HG02678 (cell line): Measurements from ENCODE around the gene CSTF1.
"Not testable (repeated sequence)": the region's sequence is repeated elsewhere in the genome, so short reads cannot be mapped to it uniquely, and the experiment has no call there.

Experiments used
- ATAC-seq: cut with Tn5 transposase; IDR thresholded peaks from one replicate; pipeline ENCODE4 v1.9.1; 2021; ENCODE audit warnings: mild to moderate bottlenecking, moderate library complexity; ENCODE audit not compliant: unreplicated experiment

The CSTF1 gene

DNA sequence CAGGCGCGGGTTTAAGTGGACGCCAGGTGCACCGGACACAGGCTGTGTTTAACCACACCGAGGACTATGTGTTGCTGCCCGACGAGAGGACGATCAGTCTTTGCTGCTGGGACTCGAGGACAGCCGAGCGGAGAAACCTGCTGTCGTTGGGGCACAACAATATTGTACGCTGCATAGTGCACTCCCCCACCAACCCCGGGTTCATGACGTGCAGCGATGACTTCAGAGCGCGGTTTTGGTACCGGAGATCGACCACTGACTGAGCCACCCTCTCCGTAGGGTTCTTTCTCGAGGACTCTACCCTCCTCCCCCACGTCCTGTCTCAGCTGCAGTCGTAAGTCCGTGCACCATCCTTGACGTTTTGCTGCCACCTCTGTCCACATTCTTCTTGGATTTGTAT, 11.0 kb downstream of the CSTF1 start:
- ATAC-seq: no peak

DNA sequence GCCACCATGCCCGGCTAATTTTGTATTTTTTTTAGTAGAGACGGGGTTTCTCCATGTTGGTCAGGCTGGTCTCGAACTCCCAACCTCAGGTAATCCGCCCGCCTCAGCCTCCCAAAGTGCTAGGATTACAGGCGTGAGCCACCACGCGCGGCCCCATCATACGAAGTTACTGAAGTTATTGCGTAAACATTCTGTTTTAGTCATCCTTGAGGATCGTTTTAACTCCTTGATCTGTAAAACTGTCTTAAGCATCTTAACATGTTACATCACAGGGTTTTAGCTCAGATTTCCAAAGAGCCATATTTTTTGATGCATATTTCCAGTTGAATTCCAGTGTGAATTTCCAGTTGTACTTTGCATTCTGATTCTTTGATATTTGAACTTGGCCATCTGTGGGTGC, 12.9 kb downstream of the CSTF1 start:
- not testable (repeated sequence) for ATAC-seq

DNA sequence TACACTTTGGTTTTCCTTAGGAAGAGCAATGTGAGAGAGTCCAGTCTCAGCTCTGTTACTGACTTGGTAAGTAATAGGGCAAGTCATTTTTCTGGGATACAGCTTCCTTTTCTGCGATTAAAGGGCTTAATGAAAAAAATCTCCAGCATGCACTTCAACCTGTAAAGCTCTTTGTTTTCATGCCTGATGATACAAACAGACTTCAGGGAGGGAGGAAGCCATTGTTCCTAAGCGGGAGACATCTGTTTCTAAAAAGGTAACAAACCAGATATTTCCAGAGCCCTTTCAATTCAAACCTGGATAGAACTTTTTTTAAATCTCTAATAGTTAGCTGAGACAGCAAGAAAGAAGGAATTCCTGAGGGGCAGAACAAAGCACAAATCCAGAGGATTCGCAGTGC, 14.5 kb downstream of the CSTF1 start:
- no peak for ATAC-seq

DNA sequence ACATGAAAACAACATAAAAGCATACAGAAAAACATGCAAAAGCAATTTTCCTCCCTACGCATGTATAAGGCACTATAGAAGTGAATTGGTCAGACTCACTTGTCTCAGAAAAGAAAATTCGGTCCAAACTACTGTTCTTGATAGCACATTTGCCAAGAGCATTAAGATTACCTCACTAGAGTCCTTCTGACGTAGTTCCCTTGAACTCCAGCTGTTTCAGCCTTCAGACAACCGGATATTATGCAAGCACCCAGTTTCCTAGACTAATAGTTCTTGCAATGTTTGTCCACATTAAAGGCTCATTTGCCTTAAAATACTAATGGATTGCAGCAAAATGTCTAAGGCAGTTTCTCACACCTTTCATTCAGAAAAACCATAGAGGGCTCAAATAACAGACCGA, 17.1 kb downstream of the CSTF1 start:
- no peak for ATAC-seq

DNA sequence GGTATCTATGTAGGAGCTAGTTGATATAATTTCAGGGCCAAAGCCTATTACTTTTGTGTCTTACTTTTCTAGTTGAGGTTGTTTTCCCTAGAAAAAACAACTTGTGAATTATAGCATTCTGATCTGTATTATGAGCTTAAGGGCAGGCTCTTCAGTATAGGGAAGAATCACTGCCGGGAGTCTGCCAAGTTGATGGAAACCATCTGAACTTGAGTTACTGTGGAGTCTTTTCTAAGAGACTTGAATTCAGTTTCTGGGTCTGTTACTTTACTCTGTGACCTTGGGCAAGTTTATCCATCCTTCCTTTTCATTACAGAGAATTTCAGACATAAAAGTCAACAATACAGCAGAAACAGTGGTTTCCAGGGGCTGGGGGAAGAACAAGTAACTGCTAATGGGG, 17.5 kb downstream of the CSTF1 start:
- no peak for ATAC-seq

DNA sequence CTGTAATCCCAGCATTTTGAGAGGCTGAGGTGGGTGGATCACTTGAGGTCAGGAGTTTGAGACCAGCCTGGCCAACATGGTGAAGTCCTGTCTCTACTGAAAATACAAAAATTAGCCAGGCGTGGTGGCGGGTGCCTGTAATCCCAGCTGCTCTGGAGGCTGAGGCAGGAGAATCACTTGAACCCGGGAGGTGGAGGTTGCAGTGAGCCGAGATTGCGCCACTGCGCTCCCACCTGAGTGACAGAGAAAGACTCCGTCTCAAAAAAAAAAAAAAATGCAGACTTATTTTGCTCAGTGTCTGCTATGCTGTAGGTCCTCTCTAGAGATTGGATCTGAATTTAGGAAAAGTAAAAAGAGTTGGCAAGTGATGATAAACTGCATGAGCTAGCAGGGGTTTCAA, 18.8 kb downstream of the CSTF1 start:
- ATAC-seq: not testable (repeated sequence)

DNA sequence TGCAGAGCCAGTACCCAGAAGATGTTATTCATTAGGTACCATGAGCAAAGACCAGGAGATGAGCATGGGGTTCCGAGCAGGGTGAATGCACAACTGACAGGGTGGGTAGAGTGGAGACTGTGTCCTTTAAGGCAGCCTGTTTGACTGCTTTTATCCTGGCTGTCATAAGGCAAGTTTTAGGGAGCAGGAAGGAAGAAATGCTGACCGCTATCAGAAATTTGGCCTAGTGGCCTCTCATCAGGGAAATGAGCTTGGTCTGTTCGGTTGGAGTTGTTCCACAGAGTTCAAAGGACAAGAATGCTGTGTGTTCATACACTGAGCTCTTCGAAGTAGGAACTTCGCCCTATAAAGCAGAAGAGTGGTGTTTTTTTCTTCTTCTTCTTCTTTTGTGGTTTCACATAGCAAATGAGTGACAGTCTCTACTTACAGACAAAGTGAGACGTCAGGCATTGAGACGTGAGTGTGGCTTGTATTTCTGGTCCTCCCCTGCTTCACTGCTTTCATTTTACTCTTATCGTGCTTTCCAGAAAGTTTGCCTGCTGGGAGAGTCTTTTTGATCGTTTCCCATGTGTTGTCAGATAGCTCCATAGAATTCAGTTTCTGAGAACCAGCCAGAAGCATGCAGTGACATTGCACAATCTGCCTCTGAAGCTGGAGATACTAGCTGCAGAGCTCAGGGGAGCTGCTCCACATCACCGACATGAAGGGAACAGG, 19.5 kb downstream of the CSTF1 start, which contains the start of gene CASS4:
Gene CASS4 (plus strand): TSS at position 502 of the 714 bp plus-strand sequence. CDS start 199 bp downstream, at position 701.
- ATAC-seq: peak; percentile 80

DNA sequence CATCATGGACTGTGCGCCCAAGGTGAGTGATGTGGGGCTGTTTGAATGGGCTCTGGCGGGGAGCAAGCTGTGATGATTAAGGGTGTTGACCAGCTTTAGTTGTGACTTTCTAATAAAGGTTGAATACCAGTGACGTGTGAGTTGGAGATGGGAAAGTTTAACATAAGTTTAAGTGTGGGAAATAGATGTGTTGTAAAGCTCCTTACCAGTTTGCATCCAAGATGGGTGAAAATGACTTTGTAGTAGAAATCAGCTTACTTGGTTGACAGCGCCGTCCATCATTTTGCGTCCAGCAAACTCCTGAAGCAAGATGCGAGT, 20.0 kb downstream of the CSTF1 start:
- ATAC-seq: no peak

DNA sequence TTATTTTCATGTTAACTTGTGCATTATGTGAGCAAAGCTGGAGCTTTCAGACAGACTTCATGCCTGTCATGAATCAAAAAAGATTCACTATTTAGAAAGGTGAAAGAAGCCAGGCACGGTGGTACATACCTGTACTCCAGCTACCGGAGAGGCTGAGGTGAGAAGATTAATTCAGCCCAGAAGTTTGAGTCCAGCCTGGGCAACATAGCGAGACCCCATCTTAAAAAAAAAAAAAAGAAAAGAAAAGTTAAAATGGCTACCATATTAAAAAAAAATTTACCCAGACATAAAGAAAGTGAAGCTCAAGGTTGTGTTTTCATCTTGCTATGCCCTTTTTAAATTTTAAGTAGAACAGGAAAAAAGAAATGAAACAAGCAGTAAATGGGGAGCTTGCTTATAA, 20.5 kb downstream of the CSTF1 start:
- ATAC-seq: no peak

DNA sequence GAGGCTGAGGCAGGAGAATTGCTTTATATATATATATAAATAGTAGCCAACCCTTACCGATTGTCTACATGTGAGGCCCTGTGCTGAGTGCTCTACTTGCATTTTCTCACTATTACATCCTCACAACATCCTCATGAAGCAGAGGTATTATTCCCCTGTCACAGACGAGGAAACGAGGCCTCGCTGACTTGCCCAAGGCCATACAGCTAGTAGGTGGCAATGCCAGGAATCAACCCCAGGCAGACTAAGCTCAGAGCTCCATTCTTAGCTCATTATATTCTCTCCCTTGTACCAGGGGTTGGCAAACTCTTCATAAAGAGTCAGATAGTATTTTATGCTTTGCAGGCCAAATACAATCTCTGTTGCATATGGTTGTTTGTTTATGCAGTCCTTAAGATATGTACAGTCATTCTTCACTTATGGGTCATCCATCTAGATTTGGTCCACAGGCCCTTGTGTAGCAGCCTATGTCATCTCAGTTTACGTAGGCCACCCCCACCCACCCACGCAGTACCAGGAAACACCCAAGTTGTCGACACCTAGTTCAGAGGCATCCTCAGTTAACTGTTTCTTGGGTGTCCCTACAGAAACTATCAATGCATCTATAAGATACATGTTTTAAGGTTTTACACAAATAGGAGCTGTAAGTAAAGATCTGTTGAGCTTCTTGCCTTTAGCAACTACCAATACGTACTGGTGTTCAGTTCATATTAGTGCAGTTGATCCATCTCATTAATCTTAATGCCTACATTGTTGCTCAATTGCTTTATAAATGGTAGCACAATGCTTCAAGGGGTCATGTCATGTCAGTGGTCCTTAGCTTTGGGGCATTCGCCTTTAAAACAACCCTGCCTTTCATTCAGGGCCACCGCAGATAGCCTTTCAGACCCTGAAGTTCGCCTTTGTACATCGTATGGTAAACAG, 22.7 kb downstream of the CSTF1 start:
- ATAC-seq: no peak

DNA sequence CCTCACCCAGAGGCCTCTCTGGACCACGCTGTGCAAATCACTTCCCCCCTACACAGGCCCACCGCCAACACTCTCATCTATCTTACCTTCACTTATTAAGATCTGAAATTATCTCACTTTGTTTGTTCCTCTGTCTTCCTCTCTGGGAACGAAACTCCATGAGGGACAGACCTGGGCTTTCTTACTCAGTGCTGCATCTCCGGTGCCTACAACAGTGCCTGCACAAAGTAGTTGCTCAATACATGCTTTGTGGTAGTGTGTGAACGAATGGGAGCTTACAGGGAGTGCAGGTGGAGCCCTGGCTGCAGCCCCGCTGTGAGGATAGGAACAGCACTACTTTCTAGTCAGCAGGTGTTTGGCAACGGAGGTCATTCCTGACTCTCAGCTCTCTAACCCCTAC, 25.0 kb downstream of the CSTF1 start:
- no peak for ATAC-seq

DNA sequence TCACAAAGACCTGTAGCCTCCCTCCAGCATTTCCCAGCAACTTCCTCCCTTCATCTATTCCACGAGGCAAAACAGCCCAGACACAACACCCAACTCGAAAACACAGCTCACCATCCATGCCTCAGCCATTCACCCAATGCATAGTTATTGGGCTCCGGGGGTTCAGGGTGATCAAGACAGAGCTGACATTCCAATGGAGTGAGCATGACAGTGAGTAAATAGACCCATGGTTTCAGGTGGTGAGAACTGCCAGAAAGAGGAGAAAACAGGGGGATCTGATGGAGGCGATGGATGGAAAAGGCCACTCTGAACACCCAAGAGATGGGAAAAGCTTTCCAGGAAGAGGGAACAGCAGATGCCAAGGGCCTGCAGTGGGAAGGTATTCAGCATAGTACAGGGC, 25.5 kb downstream of the CSTF1 start:
- ATAC-seq: no peak

DNA sequence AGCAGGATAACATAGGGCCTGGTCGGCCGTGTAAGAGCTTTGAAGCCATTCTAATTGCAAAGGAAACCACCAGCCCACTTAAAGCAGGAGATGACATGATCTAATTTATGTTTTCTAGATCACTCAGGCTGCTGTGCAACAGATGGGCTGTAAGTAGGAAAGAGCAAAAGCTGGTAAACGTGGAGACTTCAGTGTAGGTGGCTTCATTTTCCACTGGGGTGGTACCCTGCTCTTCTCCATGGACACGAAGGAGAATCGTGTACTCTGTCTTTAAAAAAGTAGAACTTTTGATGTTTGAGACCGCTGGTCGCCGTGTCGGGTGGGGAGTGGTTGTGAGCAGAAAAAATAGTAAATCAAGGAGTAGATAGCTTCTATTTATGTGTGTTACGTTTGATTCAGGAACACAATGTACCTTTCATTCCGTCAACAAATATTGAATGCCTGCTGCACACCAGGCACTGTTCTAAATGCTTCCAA, 26.0 kb downstream of the CSTF1 start:
- no peak for ATAC-seq

DNA sequence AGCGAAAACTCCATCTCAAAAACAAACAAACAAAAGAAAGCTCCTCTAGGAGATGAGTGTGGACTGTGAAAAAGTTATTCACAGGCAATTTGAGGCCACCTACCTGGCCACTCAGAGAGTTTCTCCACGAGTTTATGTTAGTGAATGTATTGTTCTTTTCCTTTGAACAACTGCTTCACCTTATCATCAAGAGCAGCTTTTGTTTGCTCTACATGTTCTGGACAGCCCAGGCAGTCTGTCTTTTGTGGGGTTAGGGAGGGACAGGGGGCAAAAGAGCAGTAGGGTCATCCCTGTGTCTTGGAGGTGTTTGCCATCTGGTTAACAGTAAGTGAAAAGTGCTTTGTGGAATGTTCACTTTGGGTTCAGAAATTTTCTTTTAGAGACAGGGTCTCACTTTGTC, 27.6 kb downstream of the CSTF1 start:
- no peak for ATAC-seq

DNA sequence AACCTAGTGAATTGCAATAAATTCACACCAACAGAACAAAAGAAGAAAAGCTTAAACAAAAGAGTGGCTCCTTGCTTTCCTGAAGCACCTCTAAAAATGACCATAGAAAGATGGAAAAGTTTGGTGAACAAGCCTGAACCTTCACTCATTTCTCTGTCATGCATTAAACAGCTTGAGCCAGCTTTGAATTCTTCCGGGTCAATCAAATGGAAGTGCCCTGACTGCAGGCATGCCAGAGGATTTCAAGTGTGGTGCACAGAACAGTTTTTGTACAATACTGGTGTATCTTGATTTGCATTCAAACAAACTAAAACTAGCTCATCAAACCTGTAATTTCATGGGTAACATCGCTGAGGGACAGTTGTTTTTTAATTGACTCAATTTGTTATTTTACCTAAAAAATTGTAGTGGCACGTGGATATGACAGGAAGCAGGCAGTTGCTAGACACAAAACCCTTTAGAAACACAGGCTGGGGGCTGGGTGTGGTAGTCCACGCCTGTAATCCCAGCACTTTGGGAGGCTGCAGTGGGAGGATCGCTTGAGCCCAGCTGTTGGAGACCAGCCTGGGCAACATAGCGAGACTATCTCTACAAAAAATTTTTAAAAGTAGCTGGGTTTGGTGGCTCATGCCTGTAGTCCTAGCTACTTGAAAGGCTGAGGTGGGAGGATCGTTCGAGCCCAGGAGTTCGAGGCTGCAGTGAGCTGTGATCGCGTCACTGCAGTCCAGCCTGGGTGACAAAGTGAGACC, 28.7 kb downstream of the CSTF1 start:
- no peak for ATAC-seq

DNA sequence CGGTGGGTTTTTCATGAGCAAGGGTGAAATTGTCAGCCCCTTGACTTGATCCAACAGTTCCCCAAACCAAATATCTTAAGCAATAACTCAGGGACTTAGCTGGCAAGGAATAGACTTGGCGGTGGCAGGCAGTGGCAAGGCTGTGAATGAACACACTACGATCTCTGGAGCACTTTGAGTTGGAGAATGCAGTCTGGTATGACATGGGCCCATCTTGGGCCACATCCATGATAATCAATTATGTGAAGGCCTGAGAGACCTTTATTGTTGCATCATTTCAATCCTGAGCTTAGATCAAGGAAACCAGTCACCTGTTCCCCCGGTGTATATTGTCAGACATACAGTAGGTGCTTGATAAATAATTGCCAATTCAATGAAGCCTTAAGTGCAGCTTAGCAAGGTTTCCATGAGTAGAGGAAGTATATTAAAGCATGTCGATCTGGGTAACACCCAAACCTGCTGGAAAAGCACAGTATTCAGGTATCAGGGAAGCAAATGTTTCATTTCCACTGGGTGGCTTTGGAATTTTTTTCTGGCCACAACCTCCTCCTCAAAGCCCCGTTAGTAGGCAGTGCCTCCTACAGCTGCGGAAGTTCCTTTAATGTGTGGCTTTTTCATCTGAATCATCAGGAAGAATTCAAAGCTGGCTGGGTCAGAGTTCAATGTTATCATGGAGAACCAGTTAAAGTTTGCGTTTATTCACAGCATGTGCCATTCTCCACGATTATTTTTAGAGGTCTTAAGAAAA, 29.8 kb downstream of the CSTF1 start:
- no peak for ATAC-seq

DNA sequence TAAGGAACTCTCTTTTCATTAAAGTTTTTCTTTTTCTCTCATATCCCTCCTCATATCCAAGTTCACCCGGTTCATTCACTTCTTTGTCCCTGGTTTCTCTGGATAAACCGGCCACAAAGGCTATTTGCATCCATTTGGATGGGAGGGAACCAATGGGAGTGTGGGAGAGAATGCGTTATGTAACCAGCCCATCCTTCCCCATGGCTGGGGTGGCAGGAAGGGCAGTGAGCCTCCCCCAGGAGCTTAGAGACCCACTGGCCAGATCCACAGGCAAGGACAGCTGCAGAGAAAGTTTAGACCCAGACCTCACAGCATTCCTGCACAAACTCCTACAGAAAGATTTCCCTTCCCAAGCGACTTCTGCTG, 30.4 kb downstream of the CSTF1 start:
- no peak for ATAC-seq

DNA sequence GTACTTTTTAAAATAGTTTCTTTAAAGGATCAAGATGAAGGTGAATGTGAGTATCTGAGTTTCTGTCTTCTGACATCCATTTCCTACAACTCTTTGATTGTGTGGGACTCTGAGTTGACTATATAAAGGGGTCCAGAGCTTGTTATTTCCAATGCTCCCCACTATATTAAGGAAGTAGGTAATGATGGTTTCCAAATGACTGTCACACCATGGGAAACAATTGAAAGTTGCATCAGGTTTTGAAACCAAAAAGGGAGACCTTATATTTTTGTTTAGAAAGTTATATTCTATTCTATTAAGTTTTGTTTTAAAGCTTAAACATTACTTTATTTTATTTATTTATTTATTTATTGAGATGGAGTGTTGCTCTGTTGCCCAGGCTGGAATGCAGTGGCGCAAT, 30.8 kb downstream of the CSTF1 start:
- ATAC-seq: no peak

DNA sequence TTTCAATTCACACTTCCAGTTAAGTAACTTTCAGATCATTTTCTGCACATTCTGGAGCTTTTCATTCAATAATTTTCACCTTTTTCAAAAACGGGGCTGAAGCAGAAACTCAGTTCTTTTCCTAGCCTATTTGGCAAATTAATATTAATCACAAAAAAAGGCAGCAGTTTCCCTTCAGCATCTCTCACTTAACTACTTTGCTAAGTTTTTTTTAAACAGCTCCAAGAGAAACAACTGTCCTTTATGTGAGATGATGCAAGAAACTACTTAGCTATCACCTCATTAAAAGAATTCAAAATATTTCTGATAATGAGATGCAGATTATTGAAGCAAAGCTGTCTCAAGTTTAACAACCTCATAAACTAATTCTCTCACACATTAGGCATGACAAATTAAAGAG, 31.4 kb downstream of the CSTF1 start:
- no peak for ATAC-seq

DNA sequence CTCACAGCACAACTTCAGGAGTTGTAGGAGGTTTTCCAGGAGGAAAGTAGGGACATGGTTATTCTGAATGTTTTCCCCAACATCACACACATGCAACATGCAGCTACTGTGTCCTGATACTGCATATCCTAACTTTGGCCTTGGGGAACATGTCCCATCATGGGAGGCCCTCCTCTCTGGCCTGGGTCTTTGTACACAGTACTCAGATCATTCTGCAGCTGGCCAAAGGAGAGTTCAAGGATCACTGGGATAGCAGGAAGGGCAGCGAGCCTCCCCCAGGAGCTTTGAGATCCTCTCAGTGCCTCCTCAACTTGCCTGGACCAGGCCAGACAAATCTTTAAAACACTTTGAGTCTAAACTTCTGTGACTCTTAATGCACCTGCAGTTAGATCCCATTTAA, 32.5 kb downstream of the CSTF1 start:
- no peak for ATAC-seq

DNA sequence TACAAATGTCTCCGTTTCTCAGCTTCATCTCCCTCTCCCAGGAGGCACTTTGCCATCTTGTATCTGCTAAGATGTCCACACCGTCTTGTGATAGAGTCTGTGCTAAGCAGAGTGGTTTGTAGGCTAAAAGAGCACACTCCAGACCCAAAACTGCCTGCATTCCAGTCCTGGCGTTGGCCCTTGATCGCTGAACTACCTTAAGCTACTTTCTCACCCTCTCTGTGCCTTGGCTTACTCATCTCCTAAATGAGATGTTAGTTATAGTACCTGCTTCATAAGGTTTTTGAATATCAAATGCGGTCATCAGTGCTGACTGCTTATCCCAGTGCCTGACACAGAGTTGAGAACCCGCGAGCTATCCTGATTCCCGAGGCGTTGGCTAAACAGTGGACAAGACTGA, 33.6 kb downstream of the CSTF1 start:
- no peak for ATAC-seq
